Measurements from ENCODE around the gene AKAP13. TPM values are rescaled to one million over a fixed set of nuclear protein-coding genes. Genes with fewer than 3 reads are reported as not detected.

The AKAP13 gene
- total RNA-seq, 1 experiment from 2014 or later, result 47.3 TPM

GRCh38 chr15:85618956-85619491, 238.6 kb downstream of the AKAP13 start:
- H2AK5ac ChIP-seq (ENCODE audit: insufficient read length, low read length), result no peak overlapping the region
- peaks cover 14% of the 10 kb centered on the region for H3K4me1 ChIP-seq (ENCODE audit: insufficient read depth, low read length)
- no peaks in the 10 kb centered on the region for H3K27me3 ChIP-seq (ENCODE audit: insufficient read depth, low read length)
- no peak overlapping the region for H2BK15ac ChIP-seq (ENCODE audit: low read depth, low read length)
- Mint-ChIP-seq H3K36me3 (ENCODE audit: insufficient read depth in 1 of 3, low read depth in 3 of 3) (no peaks in the 10 kb centered on the region), H3K4me3 (no peak overlapping the region), H3K27me3 (ENCODE audit: low read depth) (no peaks in the 10 kb centered on the region), H3K27ac (no peak overlapping the region), H3K4me1 (peaks cover 12 to 14% of the 10 kb centered on the region in 2 experiments; a peak in 3 of 4 replicates), H3K9me3 (no peaks in the 10 kb centered on the region)
- no peak for TF ChIP-seq CTCF (conservative IDR thresholded peaks at IDR 0.05)
- H4K5ac ChIP-seq (ENCODE audit: insufficient read length, low read depth, low read length), result no peak overlapping the region
- H3K23ac ChIP-seq (ENCODE audit: insufficient read length, low read depth, low read length), result no peak overlapping the region
- no peak overlapping the region for H3K4ac ChIP-seq (ENCODE audit: low read depth, low read length)
- H4K20me1 ChIP-seq (ENCODE audit: control insufficient read depth, insufficient read depth, insufficient read length), result no peaks in the 10 kb centered on the region
- H3K23me2 ChIP-seq (ENCODE audit: insufficient read length, low read depth, low read length, poor library complexity, severe bottlenecking), result no peaks in the 10 kb centered on the region
- no peak overlapping the region for H4K8ac ChIP-seq (replicated peaks; ENCODE audit: insufficient read length, low read depth, low read length)
- no peak overlapping the region for H4K91ac ChIP-seq (ENCODE audit: insufficient read length, low read depth, low read length)
- H2BK120ac ChIP-seq (ENCODE audit: low read depth, low read length, poor library complexity, severe bottlenecking), result no peak overlapping the region
- 0 out of 2 replicates have a peak, but pooled peaks cover 2% of the 10 kb centered on the region for H3K79me2 ChIP-seq (ENCODE audit: insufficient read depth, low read length)
- H3K9me3 ChIP-seq (ENCODE audit: control insufficient read depth, low read depth, low read length), result no peaks in the 10 kb centered on the region
- no peak overlapping the region for H2BK5ac ChIP-seq (ENCODE audit: insufficient read length, low read length)
- no peak overlapping the region for H3T11ph ChIP-seq (ENCODE audit: low read length)
- peak; percentile 56 for DNase-seq
- no peaks in the 10 kb centered on the region for H3K79me1 ChIP-seq (ENCODE audit: insufficient read depth, low read depth, low read length, poor library complexity, severe bottlenecking)
- H3K27ac ChIP-seq (ENCODE audit: insufficient read length, low read depth, low read length), result no peak overlapping the region
- no CpG with 5 or more reads among the region's 8 CpGs for WGBS (ENCODE audit: extremely low coverage, insufficient read length, low lambda C conversion rate)
- no peak overlapping the region for H2AFZ ChIP-seq (ENCODE audit: low read length)
- H3K4me2 ChIP-seq (ENCODE audit: insufficient read depth, insufficient read length, low read length), result peak overlapping the region; percentile 58
- H2BK20ac ChIP-seq (ENCODE audit: low read depth, low read length, poor library complexity, severe bottlenecking), result no peak overlapping the region
- no peak overlapping the region for H3K56ac ChIP-seq (ENCODE audit: insufficient read length, low read depth, low read length)
- H3K18ac ChIP-seq (ENCODE audit: insufficient read length, low read depth, low read length), result no peak overlapping the region
- H3K9ac ChIP-seq (ENCODE audit: extremely low read depth, insufficient read length, low read length), result no peak overlapping the region
- no peak overlapping the region for H3K14ac ChIP-seq (ENCODE audit: insufficient read depth, low read length)
- H2BK12ac ChIP-seq (ENCODE audit: insufficient read length, low read depth, low read length), result no peak overlapping the region
